Activated B cell treated with CpG ODN at 0.5 μM for 24 hours (primary cell): ENCODE data around the gene ALDH3B1. TPM values are rescaled to one million over a fixed set of nuclear protein-coding genes. Genes with fewer than 3 reads are reported as not detected.

ENCODE experiments used
- ATAC-seq: fragments of 200-7000 bp; cut with Tn5 transposase; one replicate; pipeline ENCODE4 v1.10.0; 2021; ENCODE audit warnings: low read depth, mild to moderate bottlenecking, moderate library complexity
- CTCF ChIA-PET: fragments of 350-600 bp; sonication (Branson Sonifier 250); formaldehyde crosslinking; loops from one replicate; lab custom pipeline; 2021; ENCODE audit warnings: antibody characterized with exemption; lab: Charles Lee
- POLR2A ChIA-PET: fragments of 350-600 bp; sonication (Branson Sonifier 250); formaldehyde crosslinking; loops from one replicate; lab custom pipeline; 2021; ENCODE audit warnings: antibody characterized with exemption; lab: Charles Lee
- DNase-seq: peaks from one replicate; pipeline ENCODE4 v3.0.0; 2022
- H3K27ac Mint-ChIP-seq: one replicate; pipeline ENCODE4 v1.8.0; 2020; ENCODE audit warnings: mixed read lengths
- H3K27me3 Mint-ChIP-seq: one replicate; pipeline ENCODE4 v1.8.0; 2021; ENCODE audit warnings: mixed read lengths
- H3K36me3 Mint-ChIP-seq: one replicate; pipeline ENCODE4 v1.8.0; 2021; ENCODE audit warnings: low read depth, mixed read lengths
- H3K4me1 Mint-ChIP-seq: one replicate; pipeline ENCODE4 v1.8.0; 2021; ENCODE audit warnings: mixed read lengths
- H3K4me3 Mint-ChIP-seq: one replicate; pipeline ENCODE4 v1.8.0; 2020; ENCODE audit warnings: mild to moderate bottlenecking, mixed read lengths
- H3K9me3 Mint-ChIP-seq: one replicate; pipeline ENCODE4 v1.8.0; 2020; ENCODE audit warnings: mixed read lengths
- CTCF ChIP-seq: fragments of 200-600 bp; IDR thresholded peaks from one replicate; pipeline ENCODE4 v1.8.0; 2022; ENCODE audit warnings: antibody characterized with exemption, mild to moderate bottlenecking
- intact Hi-C: fragments of 100-400 bp; cut with micrococcal nuclease; formaldehyde crosslinking; loops from one replicate; pipeline ENCODE4 v1.15.1; 2024
- total RNA-seq: library from RNA; stranded (reverse); gene quantifications from 2 replicates; pipeline ENCODE4 v1.2.3, GENCODE V29; 2022

The ALDH3B1 gene
- total RNA-seq, 1 donor from 2014 or later = 0.53 TPM

- CTCF ChIA-PET = interaction anchor here (0.9 to 4.2 kb wide), 7 partner anchors 16 to 249 kb away, joined by 3 to 23 read pairs (median 5); partner anchors contain the start of gene TCIRG1
- intact Hi-C loops = loop anchor here (1.0 to 10.0 kb wide), 5 partner anchors 14 to 1286 kb away; partner anchors contain the start of gene MYEOV
- peak; percentile 15 for ATAC-seq
These were observed 1.5 kb upstream of the ALDH3B1 start for GRCh38 chr11:68008381-68009337.

GRCh38 chr11:68009391-68010089 lies 587 bp upstream of the ALDH3B1 start:
- CTCF ChIA-PET = interaction anchor here (0.9 to 4.2 kb wide), 9 partner anchors 11 to 248 kb away, joined by 3 to 23 read pairs (median 5); partner anchors contain the start of gene TCIRG1
- H3K27ac Mint-ChIP-seq = peak overlapping the region; percentile 79
- DNase-seq (no peak), ATAC-seq (peak; percentile 38)
- no peak for TF ChIP-seq CTCF
- H3K9me3 Mint-ChIP-seq = no peaks in the 10 kb centered on the region
- POLR2A ChIA-PET = interaction anchor here (0.7 to 2.3 kb wide), 9 partner anchors 7 to 264 kb away, joined by 3 to 9 read pairs (median 3); partner anchors contain the start of gene C11orf24
- H3K4me1 Mint-ChIP-seq = peaks cover 58% of the 10 kb centered on the region
- H3K27me3 Mint-ChIP-seq = no peaks in the 10 kb centered on the region
- no peaks in the 10 kb centered on the region for H3K36me3 Mint-ChIP-seq
- peak overlapping the region; percentile 78 for H3K4me3 Mint-ChIP-seq
- intact Hi-C loops = loop anchor here (1.0 to 10.0 kb wide), 5 partner anchors 15 to 1285 kb away; partner anchors contain the start of gene MYEOV

More at GRCh38 chr11:68008381-68009337, 1.5 kb upstream of the ALDH3B1 start:
- POLR2A ChIA-PET = interaction anchor here (0.6 to 2.3 kb wide), 9 partner anchors 9 to 265 kb away, joined by 3 to 9 read pairs (median 3); partner anchors contain the start of genes C11orf24 and TCIRG1
- peaks cover 63% of the 10 kb centered on the region for H3K4me1 Mint-ChIP-seq
- TF ChIP-seq CTCF = no peak
- DNase-seq = no peak
- no peaks in the 10 kb centered on the region for H3K36me3 Mint-ChIP-seq
- H3K9me3 Mint-ChIP-seq = no peaks in the 10 kb centered on the region
- H3K4me3 Mint-ChIP-seq = peak overlapping the region; percentile 78
- peak overlapping the region; percentile 79 for H3K27ac Mint-ChIP-seq
- no peaks in the 10 kb centered on the region for H3K27me3 Mint-ChIP-seq

- intact Hi-C loops = no loop called here
- no peak overlapping the region for H3K4me3 Mint-ChIP-seq
- ChIA-PET POLR2A (interaction anchor here (1.8 kb wide), 1 partner anchor 9 kb away, joined by 4 read pairs; no protein-coding TSS in a partner anchor), CTCF (interaction anchor here (1.6 to 4.2 kb wide), 5 partner anchors 9 to 201 kb away, joined by 4 to 23 read pairs (median 6); no protein-coding TSS in a partner anchor)
- H3K27ac Mint-ChIP-seq = no peak overlapping the region
- no peak for DNase-seq
- TF ChIP-seq CTCF = no peak
- no peaks in the 10 kb centered on the region for H3K36me3 Mint-ChIP-seq
- no peaks in the 10 kb centered on the region for H3K9me3 Mint-ChIP-seq
- H3K4me1 Mint-ChIP-seq = peaks cover 45% of the 10 kb centered on the region
- no peaks in the 10 kb centered on the region for H3K27me3 Mint-ChIP-seq
- ATAC-seq = no peak
These were observed 1.2 kb downstream of the ALDH3B1 start for GRCh38 chr11:68011051-68011943.

GRCh38 chr11:68012044-68012842 lies 2.1 kb downstream of the ALDH3B1 start:
- ChIA-PET POLR2A (interaction anchor here (1.1 kb wide), 1 partner anchor 25 kb away, joined by 3 read pairs; no protein-coding TSS in a partner anchor), CTCF (interaction anchor here (4.2 kb wide), 1 partner anchor 197 kb away, joined by 23 read pairs; no protein-coding TSS in a partner anchor)
- Mint-ChIP-seq H3K27me3 (no peaks in the 10 kb centered on the region), H3K36me3 (no peaks in the 10 kb centered on the region), H3K9me3 (no peaks in the 10 kb centered on the region), H3K4me3 (no peak overlapping the region), H3K4me1 (peaks cover 38% of the 10 kb centered on the region), H3K27ac (no peak overlapping the region)
- TF ChIP-seq CTCF = no peak
- DNase-seq = no peak
- no peak for ATAC-seq
- intact Hi-C loops = no loop called here
